HepG2 (cell line): ENCODE data around the gene TMCO4. TPM values are rescaled to one million over a fixed set of nuclear protein-coding genes. Genes with fewer than 3 reads are reported as not detected.
A peak's percentile ranks its signal among the peaks of the same experiment; 100 is the strongest.

Experiments used
- ELF4 ChIP-seq: sonication (generic); formaldehyde crosslinking; IDR thresholded peaks from 2 replicates; pipeline ENCODE4 v1.5.0; 2020; ENCODE audit warnings: missing genetic modification reagents, mild to moderate bottlenecking, moderate library complexity, borderline replicate concordance
- HES4 ChIP-seq: sonication (generic); formaldehyde crosslinking; IDR thresholded peaks from 2 replicates; pipeline ENCODE4 v1.9.0; 2021; ENCODE audit warnings: mild to moderate bottlenecking, missing genetic modification reagents, borderline replicate concordance
- ISL2 ChIP-seq: sonication (generic); formaldehyde crosslinking; IDR thresholded peaks from 2 replicates; pipeline ENCODE4 v1.5.0; 2020; ENCODE audit warnings: missing genetic modification reagents
- MYNN ChIP-seq: sonication (generic); formaldehyde crosslinking; IDR thresholded peaks from 2 replicates; pipeline ENCODE4 v1.4.0; 2020; ENCODE audit warnings: mild to moderate bottlenecking, low read depth, missing genetic modification reagents
- NR2F6 ChIP-seq, 2 experiments: IDR thresholded peaks; 2 replicates each; pipeline ENCODE4 v1.6.1; 2016; ENCODE audit warnings: antibody characterized with exemption in 1 of 2, mild to moderate bottlenecking in 1 of 2
- RFX5 ChIP-seq: IDR thresholded peaks from 2 replicates; pipeline ENCODE4 v1.6.1; 2011; ENCODE audit warnings: low read depth, low read length, improper control_type of control experiment
- RFXANK ChIP-seq: IDR thresholded peaks from 2 replicates; pipeline ENCODE4 v1.6.1; 2016
- SAP130 ChIP-seq: IDR thresholded peaks from 2 replicates; pipeline ENCODE4 v1.6.1; 2016; ENCODE audit warnings: low read depth
- SOX13 ChIP-seq, 3 experiments: fragments of 450-650 bp in 1 of 3; sonication (generic) in 1 of 3; formaldehyde crosslinking in 1 of 3; IDR thresholded peaks in 2 of 3; conservative IDR thresholded peaks in 1 of 3; 2 replicates each; pipeline versions ENCODE4 v1.5.0 to v1.6.1; 2016 to 2020; ENCODE audit warnings: antibody characterized with exemption in 1 of 3, mild to moderate bottlenecking in 1 of 3, missing compliant biosample characterization in 1 of 3, missing genetic modification reagents in 1 of 3, moderate library complexity in 1 of 3
- SRSF9 ChIP-seq: fragments of 200-400 bp; formaldehyde crosslinking; IDR thresholded peaks from 2 replicates; pipeline ENCODE4 v1.6.1; 2018; ENCODE audit warnings: borderline replicate concordance, mild to moderate bottlenecking, low read depth, low read length; ENCODE audit not compliant: insufficient read depth, poor library complexity, severe bottlenecking
- SYNCRIP ChIP-seq: fragments of 200-400 bp; formaldehyde crosslinking; IDR thresholded peaks from 2 replicates; pipeline ENCODE4 v1.6.1; 2018; ENCODE audit warnings: mild to moderate bottlenecking, low read depth, low read length; ENCODE audit not compliant: insufficient read depth
- XRCC5 ChIP-seq: fragments of 200-400 bp; formaldehyde crosslinking; optimal IDR thresholded peaks from 2 replicates; pipeline ENCODE3; 2017; ENCODE audit warnings: mild to moderate bottlenecking, low read length
- YY1 ChIP-seq: IDR thresholded peaks from 2 replicates; pipeline ENCODE4 v1.6.1; 2011; ENCODE audit warnings: low read length, low read depth, moderate library complexity, mild to moderate bottlenecking; ENCODE audit not compliant: insufficient read depth, insufficient replicate concordance
- ZBTB7A ChIP-seq: sonication (generic); formaldehyde crosslinking; IDR thresholded peaks from 2 replicates; pipeline ENCODE4 v1.8.0; 2022; ENCODE audit warnings: mild to moderate bottlenecking, missing genetic modification reagents
- ZFP90 ChIP-seq: sonication (generic); formaldehyde crosslinking; IDR thresholded peaks from 2 replicates; pipeline ENCODE4 v1.8.0; 2022; ENCODE audit warnings: missing genetic modification reagents, mild to moderate bottlenecking, inconsistent platforms, borderline replicate concordance
- ZNF362 ChIP-seq: sonication (generic); formaldehyde crosslinking; IDR thresholded peaks from 2 replicates; pipeline ENCODE4 v1.4.0; 2020; ENCODE audit warnings: missing genetic modification reagents, mild to moderate bottlenecking, borderline replicate concordance
- ZNF451 ChIP-seq: sonication (generic); formaldehyde crosslinking; IDR thresholded peaks from 2 replicates; pipeline ENCODE4 v1.5.0; 2020; ENCODE audit warnings: mild to moderate bottlenecking, missing genetic modification reagents
- ZNF629 ChIP-seq: sonication (generic); formaldehyde crosslinking; conservative IDR thresholded peaks from 2 replicates; pipeline ENCODE4 v1.5.0; 2020; ENCODE audit warnings: missing genetic modification reagents
- ZNF773 ChIP-seq: sonication (generic); formaldehyde crosslinking; IDR thresholded peaks from 2 replicates; pipeline ENCODE4 v1.4.0; 2020; ENCODE audit warnings: missing genetic modification reagents, borderline replicate concordance
- polyA plus RNA-seq, 8 experiments: library from polyadenylated mRNA; depleted of rRNA in 3 of 8; stranded (reverse) in 7 of 8; unstranded in 1 of 8; fragments of >200 nt; fragmentation: Illumina TruSeq in 4 of 8; extraction: Trizol in 4 of 8; gene quantifications; 2 replicates each; pipeline versions ENCODE4 v1.2.1 to v1.2.3, GENCODE V29; 2011 to 2016; ENCODE audit warnings: low read depth in 4 of 8, missing spikeins in 1 of 8, mixed read lengths in 1 of 8; ENCODE audit not compliant: insufficient read depth in 1 of 8
- total RNA-seq, 5 experiments: library from RNA; depleted of rRNA; stranded (reverse); fragments of >200 nt; fragmentation: Illumina TruSeq; extraction: Trizol; gene quantifications; 2 replicates each; pipeline ENCODE4 v1.2.3, GENCODE V29; 2016; ENCODE audit warnings: low read depth in 1 of 5
- TF ChIP-seq, protein P1 (sequence below): sonication (generic); formaldehyde crosslinking; IDR thresholded peaks from 2 replicates; pipeline ENCODE4 v1.5.1; 2020; ENCODE audit warnings: mild to moderate bottlenecking, moderate library complexity, missing genetic modification reagents
- TF ChIP-seq, protein P2 (sequence below): sonication (generic); formaldehyde crosslinking; IDR thresholded peaks from 2 replicates; pipeline ENCODE4 v1.8.1; 2023; ENCODE audit warnings: mild to moderate bottlenecking, missing genetic modification reagents

TMCO4 gene
- total and polyA plus RNA-seq, 2 of the 13 experiments (the other 11 are each of a cell fraction or from before 2014, with no cell fraction given), result 2.1 to 4.1 TPM

DNA sequence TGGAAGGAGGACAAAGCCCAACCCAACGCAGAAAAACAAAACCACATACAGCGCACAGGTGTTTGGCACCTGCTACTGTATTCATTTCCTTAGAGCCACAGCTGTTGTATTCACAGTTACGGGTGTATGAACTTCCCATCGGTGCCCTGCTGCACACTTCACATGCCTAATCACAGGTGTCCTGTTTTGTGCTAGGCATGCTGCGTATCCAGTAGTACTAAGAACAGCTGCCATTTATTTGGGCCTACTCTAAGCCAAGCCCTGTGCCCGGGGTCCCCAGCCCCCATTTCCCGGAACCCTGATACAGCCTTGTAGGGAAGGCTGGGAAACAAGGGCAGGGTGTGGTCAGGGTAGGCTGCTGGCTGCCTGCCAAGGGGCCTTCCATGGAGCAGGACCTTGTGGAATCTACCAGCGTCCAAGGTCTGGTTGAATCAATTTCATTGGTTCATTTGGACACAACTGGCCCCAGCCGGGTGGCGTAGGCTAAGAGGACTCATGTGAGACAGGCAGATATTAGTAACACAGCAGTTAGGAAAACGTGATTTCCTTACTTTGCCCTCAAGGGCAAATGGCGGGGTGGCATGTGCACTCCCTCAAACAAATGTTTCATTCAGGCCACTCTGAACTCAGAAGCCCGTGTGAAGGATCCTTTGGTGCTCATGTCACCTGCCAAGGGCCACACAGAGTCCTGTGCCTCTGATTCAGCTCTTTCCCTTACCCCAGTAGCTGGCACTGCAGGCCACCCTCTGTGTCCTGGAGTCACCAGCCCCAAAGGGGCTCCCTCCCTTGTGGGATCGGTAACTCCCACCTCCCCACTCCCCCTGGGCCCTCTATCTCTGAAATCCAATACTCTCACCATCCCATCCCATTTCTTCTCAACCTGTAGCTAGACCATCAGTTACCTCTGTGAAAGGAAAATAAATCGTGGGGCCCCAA, 16.4 kb upstream of the TMCO4 start (continued):
- no peak for TF ChIP-seq SRSF9
- TF ChIP-seq, protein P1, sequence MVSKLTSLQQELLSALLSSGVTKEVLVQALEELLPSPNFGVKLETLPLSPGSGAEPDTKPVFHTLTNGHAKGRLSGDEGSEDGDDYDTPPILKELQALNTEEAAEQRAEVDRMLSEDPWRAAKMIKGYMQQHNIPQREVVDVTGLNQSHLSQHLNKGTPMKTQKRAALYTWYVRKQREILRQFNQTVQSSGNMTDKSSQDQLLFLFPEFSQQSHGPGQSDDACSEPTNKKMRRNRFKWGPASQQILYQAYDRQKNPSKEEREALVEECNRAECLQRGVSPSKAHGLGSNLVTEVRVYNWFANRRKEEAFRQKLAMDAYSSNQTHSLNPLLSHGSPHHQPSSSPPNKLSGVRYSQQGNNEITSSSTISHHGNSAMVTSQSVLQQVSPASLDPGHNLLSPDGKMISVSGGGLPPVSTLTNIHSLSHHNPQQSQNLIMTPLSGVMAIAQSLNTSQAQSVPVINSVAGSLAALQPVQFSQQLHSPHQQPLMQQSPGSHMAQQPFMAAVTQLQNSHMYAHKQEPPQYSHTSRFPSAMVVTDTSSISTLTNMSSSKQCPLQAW (CRISPR knock-in tag), result peak; percentile 78
- no peak for TF ChIP-seq RFXANK
- TF ChIP-seq ZNF451 (CRISPR knock-in tag), result no peak
- TF ChIP-seq SYNCRIP, result no peak
- peak; percentile 40; the same call in 1 of the 2 replicates for TF ChIP-seq ISL2 (CRISPR knock-in tag)
- TF ChIP-seq RFX5, result no peak
- TF ChIP-seq ZNF362 (CRISPR knock-in tag), result no peak
- TF ChIP-seq SAP130 (CRISPR knock-in tag), result peak; percentile 65
- TF ChIP-seq YY1, result peak; percentile 15
- no peak for TF ChIP-seq NR2F6 (IDR thresholded peaks at IDR 0.05)
- peak; percentile 45; the same call in 1 of the 2 replicates for TF ChIP-seq NR2F6 (CRISPR knock-in tag; IDR thresholded peaks at IDR 0.05)
- TF ChIP-seq XRCC5, result peak; percentile 16
- TF ChIP-seq, protein P2, sequence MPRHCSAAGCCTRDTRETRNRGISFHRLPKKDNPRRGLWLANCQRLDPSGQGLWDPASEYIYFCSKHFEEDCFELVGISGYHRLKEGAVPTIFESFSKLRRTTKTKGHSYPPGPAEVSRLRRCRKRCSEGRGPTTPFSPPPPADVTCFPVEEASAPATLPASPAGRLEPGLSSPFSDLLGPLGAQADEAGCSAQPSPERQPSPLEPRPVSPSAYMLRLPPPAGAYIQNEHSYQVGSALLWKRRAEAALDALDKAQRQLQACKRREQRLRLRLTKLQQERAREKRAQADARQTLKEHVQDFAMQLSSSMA, result no peak
- TF ChIP-seq ZNF629, result no peak
- TF ChIP-seq SOX13 (IDR thresholded peaks at IDR 0.05), result no peak
- peak in 1 of 2 experiments; percentile 70; a peak in 2 of 4 replicates for TF ChIP-seq SOX13 (CRISPR knock-in tag; conservative IDR thresholded peaks at IDR 0.05 in 1 of 2, IDR thresholded peaks at IDR 0.05 in 1 of 2)
- TF ChIP-seq MYNN, result no peak
- 0 out of 2 replicates have a peak, but pooled peaks have one; percentile 35 for TF ChIP-seq ZFP90 (CRISPR knock-in tag)
- no peak for TF ChIP-seq ZNF773
- no peak for TF ChIP-seq HES4 (CRISPR knock-in tag)
- TF ChIP-seq ZBTB7A (CRISPR knock-in tag), result peak; percentile 48; the same call in 1 of the 2 replicates
- TF ChIP-seq ELF4, result no peak
